ENCODE results near the gene SYNGR2. TPM values are rescaled to one million over a fixed set of nuclear protein-coding genes. Genes with fewer than 3 reads are reported as not detected.

The SYNGR2 gene
- total RNA-seq, 1 experiment from 2014 or later = 169 TPM

GRCh38 chr17:78210111-78210510 lies 41.7 kb downstream of the SYNGR2 start:
- no TSS peak for BruUV-seq (replicated peaks)
- CTCF ChIA-PET = no interaction called here
- no peak overlapping the region for H3K4me3 ChIP-seq (ENCODE audit: low read depth, low read length)

GRCh38 chr17:78211032-78211431 lies 42.7 kb downstream of the SYNGR2 start:
- CTCF ChIA-PET = no interaction called here
- intact Hi-C loops (cut with micrococcal nuclease; ENCODE audit: unreplicated experiment) = no loop called here

More at GRCh38 chr17:78210111-78210510, 41.7 kb downstream of the SYNGR2 start:
- H3K4me3 Mint-ChIP-seq (ENCODE audit: unreplicated experiment) = no peak overlapping the region
- TF ChIP-seq CTCF (IDR thresholded peaks at IDR 0.05; ENCODE audit: insufficient read depth in 1 of 2, low read depth in 1 of 2, low read length in 1 of 2, severe bottlenecking in 1 of 2, unreplicated experiment in 1 of 2) = no peak
- Histone ChIP-seq H3K9me3 (no peaks in the 10 kb centered on the region), H3K36me3 (ENCODE audit: control insufficient read depth, insufficient read depth, low read length) (no peaks in the 10 kb centered on the region; the same call in none of the 2 replicates), H3K27me3 (replicated peaks; ENCODE audit: control insufficient read depth, insufficient read depth, low read length) (no peaks in the 10 kb centered on the region), H3K4me1 (no peaks in the 10 kb centered on the region)
- DNase-seq = no peak
- POLR2A ChIA-PET = no interaction called here
- intact Hi-C loops (cut with micrococcal nuclease; ENCODE audit: unreplicated experiment) = no loop called here
- H3K36me3 Mint-ChIP-seq (ENCODE audit: insufficient read depth, unreplicated experiment) = peaks cover 12% of the 10 kb centered on the region
- no peaks in the 10 kb centered on the region for H3K9me3 Mint-ChIP-seq (ENCODE audit: unreplicated experiment)
- H3K27ac Mint-ChIP-seq (ENCODE audit: unreplicated experiment) = no peak overlapping the region
- no peaks in the 10 kb centered on the region for H3K4me1 Mint-ChIP-seq (ENCODE audit: low read depth, unreplicated experiment)
- H3K27me3 Mint-ChIP-seq (ENCODE audit: insufficient read depth, unreplicated experiment) = no peaks in the 10 kb centered on the region

GRCh38 chr17:78214016-78214705 lies 45.8 kb downstream of the SYNGR2 start, which contains the start of gene BIRC5:
TSS of gene BIRC5 (plus strand) at chr17:78214253. CDS start at chr17:78214317, 64 bp downstream.
- H3K4me3 Mint-ChIP-seq (ENCODE audit: unreplicated experiment) = peak within 1 kb of the TSS; percentile 94
- no peak for TF ChIP-seq CTCF (IDR thresholded peaks at IDR 0.05; ENCODE audit: insufficient read depth in 1 of 2, low read depth in 1 of 2, low read length in 1 of 2, severe bottlenecking in 1 of 2, unreplicated experiment in 1 of 2)
- H3K4me1 ChIP-seq = no peaks in the 10 kb centered on the region
- peak; percentile 89 to 95 for DNase-seq
- no peaks in the 10 kb centered on the region for H3K27me3 Mint-ChIP-seq (ENCODE audit: insufficient read depth, unreplicated experiment)
- H3K4me3 ChIP-seq (ENCODE audit: low read depth, low read length) = peak within 1 kb of the TSS; percentile 69
- no peaks in the 10 kb centered on the region for H3K27me3 ChIP-seq (replicated peaks; ENCODE audit: control insufficient read depth, insufficient read depth, low read length)
- H3K36me3 ChIP-seq (ENCODE audit: control insufficient read depth, insufficient read depth, low read length) = peaks cover 3% of the 10 kb centered on the region
- H3K9me3 Mint-ChIP-seq (ENCODE audit: unreplicated experiment) = no peaks in the 10 kb centered on the region
- H3K27ac Mint-ChIP-seq (ENCODE audit: unreplicated experiment) = peak within 1 kb of the TSS; percentile 95
- ChIA-PET POLR2A (interaction anchor here (1.4 kb wide), 1 partner anchor 27 kb away, joined by 5 read pairs; the partner anchor contains the start of genes AFMID and TK1), CTCF (interaction anchor here (0.6 to 1.8 kb wide), 2 partner anchors 27 to 128 kb away, joined by 3 to 14 read pairs; partner anchors contain the start of genes AFMID and TK1)
- TSS peak; percentile 64 for BruUV-seq (replicated peaks)
- no peaks in the 10 kb centered on the region for H3K9me3 ChIP-seq
- intact Hi-C loops (cut with micrococcal nuclease; ENCODE audit: unreplicated experiment) = no loop called here
- no peaks in the 10 kb centered on the region for H3K4me1 Mint-ChIP-seq (ENCODE audit: low read depth, unreplicated experiment)
- peaks cover 44% of the 10 kb centered on the region for H3K36me3 Mint-ChIP-seq (ENCODE audit: insufficient read depth, unreplicated experiment)

More at GRCh38 chr17:78211032-78211431, 42.7 kb downstream of the SYNGR2 start:
- H3K27ac Mint-ChIP-seq (ENCODE audit: unreplicated experiment) = no peak overlapping the region
- Histone ChIP-seq H3K27me3 (replicated peaks; ENCODE audit: control insufficient read depth, insufficient read depth, low read length) (no peaks in the 10 kb centered on the region), H3K4me1 (no peaks in the 10 kb centered on the region), H3K9me3 (no peaks in the 10 kb centered on the region), H3K4me3 (ENCODE audit: low read depth, low read length) (no peak overlapping the region), H3K36me3 (ENCODE audit: control insufficient read depth, insufficient read depth, low read length) (no peaks in the 10 kb centered on the region; the same call in none of the 2 replicates)
- H3K4me3 Mint-ChIP-seq (ENCODE audit: unreplicated experiment) = no peak overlapping the region
- TF ChIP-seq CTCF (IDR thresholded peaks at IDR 0.05; ENCODE audit: insufficient read depth in 1 of 2, low read depth in 1 of 2, low read length in 1 of 2, severe bottlenecking in 1 of 2, unreplicated experiment in 1 of 2) = no peak
- POLR2A ChIA-PET = no interaction called here
- H3K4me1 Mint-ChIP-seq (ENCODE audit: low read depth, unreplicated experiment) = no peaks in the 10 kb centered on the region
- no peaks in the 10 kb centered on the region for H3K9me3 Mint-ChIP-seq (ENCODE audit: unreplicated experiment)
- BruUV-seq (replicated peaks) = no TSS peak
- DNase-seq = no peak
- H3K27me3 Mint-ChIP-seq (ENCODE audit: insufficient read depth, unreplicated experiment) = no peaks in the 10 kb centered on the region
- peaks cover 17% of the 10 kb centered on the region for H3K36me3 Mint-ChIP-seq (ENCODE audit: insufficient read depth, unreplicated experiment)
